Smooth muscle cell (in vitro differentiated cells): ENCODE data around the gene CSTB. TPM values are rescaled to one million over a fixed set of nuclear protein-coding genes. Genes with fewer than 3 reads are reported as not detected.

ENCODE experiments used
- DNase-seq: peaks from one replicate; lab custom pipeline; 2025; ENCODE audit not compliant: unreplicated experiment; lab: John Stamatoyannopoulos, UW
- H2AFZ ChIP-seq: fragments of 200-600 bp; sonication (generic); 2 replicates; pipeline ENCODE4 v1.6.0; 2016; ENCODE audit warnings: antibody characterized with exemption, low read depth, mild to moderate bottlenecking
- H3F3A ChIP-seq: fragments of 200-600 bp; sonication (generic); 2 replicates; pipeline ENCODE4 v1.6.0; 2017; ENCODE audit warnings: antibody characterized with exemption, low read depth
- H3K27ac ChIP-seq: fragments of 200-600 bp; sonication (generic); 2 replicates; pipeline ENCODE4 v1.5.1; 2016; ENCODE audit warnings: low read depth, mild to moderate bottlenecking
- H3K27me3 ChIP-seq: fragments of 200-600 bp; sonication (generic); 2 replicates; pipeline ENCODE4 v1.6.1; 2016; ENCODE audit warnings: low read depth, mild to moderate bottlenecking
- H3K36me3 ChIP-seq: fragments of 200-600 bp; sonication (generic); 2 replicates; pipeline ENCODE4 v1.5.1; 2016; ENCODE audit warnings: low read depth
- H3K4me1 ChIP-seq: fragments of 200-600 bp; sonication (generic); 2 replicates; pipeline ENCODE4 v1.5.1; 2016; ENCODE audit warnings: low read depth
- H3K4me2 ChIP-seq: fragments of 200-600 bp; sonication (generic); 2 replicates; pipeline ENCODE4 v1.6.0; 2016; ENCODE audit warnings: mild to moderate bottlenecking
- H3K4me3 ChIP-seq: fragments of 200-600 bp; sonication (generic); 2 replicates; pipeline ENCODE4 v1.5.1; 2016; ENCODE audit warnings: mild to moderate bottlenecking
- H3K79me2 ChIP-seq: fragments of 200-600 bp; sonication (generic); 2 replicates; pipeline ENCODE4 v1.6.0; 2016; ENCODE audit warnings: low read depth, mild to moderate bottlenecking
- H3K9ac ChIP-seq: fragments of 200-600 bp; sonication (generic); 2 replicates; pipeline ENCODE4 v1.6.0; 2016; ENCODE audit warnings: low read depth
- H3K9me3 ChIP-seq: fragments of 200-600 bp; sonication (generic); replicated peaks from 2 replicates; pipeline ENCODE4 v1.5.1; 2016; ENCODE audit warnings: low read depth
- H4K20me1 ChIP-seq: fragments of 200-600 bp; sonication (generic); 2 replicates; pipeline ENCODE4 v1.6.0; 2016; ENCODE audit warnings: low read depth
- WGBS: methylation state at CpG from one replicate; pipeline ENCODE4 v1.1.7; 2016; ENCODE audit warnings: low lambda C conversion rate; 5-methylcytosine and 5-hydroxymethylcytosine counted together
- polyA plus RNA-seq: library from polyadenylated mRNA; unstranded; fragments of >200 nt; fragmentation: Nextera tagmentation; extraction: Ambion mirVana; gene quantifications from 2 replicates; pipeline ENCODE4 v1.2.1, GENCODE V29; 2016
- total RNA-seq: library from RNA; depleted of rRNA; stranded (reverse); fragments of >200 nt; gene quantifications from 2 replicates; pipeline ENCODE4 v1.2.3, GENCODE V29; 2014
- TF ChIP-seq, protein P1 (sequence below): fragments of 200-600 bp; sonication (generic); IDR thresholded peaks from 2 replicates; pipeline ENCODE4 v1.5.1; 2017; ENCODE audit warnings: borderline replicate concordance, mild to moderate bottlenecking, antibody characterized with exemption; ENCODE audit not compliant: insufficient read depth, poor library complexity, severe bottlenecking

Gene CSTB
- total and polyA plus RNA-seq, 2 experiments from 2014 or later, result 29.9 to 74.0 TPM

DNA sequence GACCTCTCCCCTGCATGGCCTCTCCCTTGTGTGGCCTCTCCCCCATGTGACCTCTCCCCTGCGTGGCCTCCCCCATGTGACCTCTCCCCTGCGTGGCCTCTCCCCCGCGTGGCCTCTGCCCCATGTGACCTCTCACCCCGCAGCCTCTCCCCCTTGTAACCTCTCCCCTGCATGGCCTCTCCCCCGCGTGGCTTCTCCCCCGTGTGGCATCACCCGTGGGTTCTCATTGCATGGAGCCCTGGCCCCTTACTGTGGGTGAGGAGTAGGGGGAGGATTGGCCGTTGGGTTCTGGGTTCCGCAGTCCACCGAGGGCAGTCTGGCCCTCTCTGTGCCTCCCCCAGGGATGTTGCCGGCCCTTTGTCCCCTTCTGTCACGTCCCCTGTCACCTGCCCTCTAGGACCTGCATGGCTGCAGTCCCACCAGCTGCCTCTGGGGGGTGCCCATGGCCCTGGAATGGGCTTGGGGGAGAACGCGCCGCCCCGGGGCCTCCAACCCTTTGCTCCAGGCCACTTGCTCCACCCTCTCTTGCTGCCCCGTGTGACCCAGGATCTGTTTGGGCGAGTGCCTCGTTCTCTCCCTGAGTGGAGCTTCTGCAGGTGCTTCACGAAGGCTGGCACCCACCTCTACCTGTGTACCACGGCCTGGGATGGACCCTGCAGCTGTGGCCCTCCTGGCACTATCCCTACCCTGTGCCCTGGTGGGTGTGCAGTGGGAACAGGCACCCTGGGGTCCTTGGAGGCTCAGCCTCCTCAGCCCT, 34.6 kb upstream of the CSTB start:
- Histone ChIP-seq H3K4me2 (no peak overlapping the region), H3K79me2 (no peaks in the 10 kb centered on the region), H3K4me1 (no peaks in the 10 kb centered on the region), H3K27ac (no peak overlapping the region), H3K9ac (no peak overlapping the region), H4K20me1 (no peaks in the 10 kb centered on the region), H2AFZ (no peak overlapping the region), H3K27me3 (no peaks in the 10 kb centered on the region), H3K36me3 (no peaks in the 10 kb centered on the region), H3K9me3 (no peaks in the 10 kb centered on the region), H3K4me3 (no peak overlapping the region), H3F3A (no peaks in the 10 kb centered on the region)
- WGBS, result 34% methylated on average over 18 of the region's 23 CpGs
- TF ChIP-seq, protein P1, sequence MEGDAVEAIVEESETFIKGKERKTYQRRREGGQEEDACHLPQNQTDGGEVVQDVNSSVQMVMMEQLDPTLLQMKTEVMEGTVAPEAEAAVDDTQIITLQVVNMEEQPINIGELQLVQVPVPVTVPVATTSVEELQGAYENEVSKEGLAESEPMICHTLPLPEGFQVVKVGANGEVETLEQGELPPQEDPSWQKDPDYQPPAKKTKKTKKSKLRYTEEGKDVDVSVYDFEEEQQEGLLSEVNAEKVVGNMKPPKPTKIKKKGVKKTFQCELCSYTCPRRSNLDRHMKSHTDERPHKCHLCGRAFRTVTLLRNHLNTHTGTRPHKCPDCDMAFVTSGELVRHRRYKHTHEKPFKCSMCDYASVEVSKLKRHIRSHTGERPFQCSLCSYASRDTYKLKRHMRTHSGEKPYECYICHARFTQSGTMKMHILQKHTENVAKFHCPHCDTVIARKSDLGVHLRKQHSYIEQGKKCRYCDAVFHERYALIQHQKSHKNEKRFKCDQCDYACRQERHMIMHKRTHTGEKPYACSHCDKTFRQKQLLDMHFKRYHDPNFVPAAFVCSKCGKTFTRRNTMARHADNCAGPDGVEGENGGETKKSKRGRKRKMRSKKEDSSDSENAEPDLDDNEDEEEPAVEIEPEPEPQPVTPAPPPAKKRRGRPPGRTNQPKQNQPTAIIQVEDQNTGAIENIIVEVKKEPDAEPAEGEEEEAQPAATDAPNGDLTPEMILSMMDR, result peak; percentile 88
- peak; percentile 43 for DNase-seq

GRCh38 chr21:43809853-43810504, 33.9 kb upstream of the CSTB start:
- H3K36me3 ChIP-seq, result no peaks in the 10 kb centered on the region
- WGBS, result 89% methylated on average over 16 of the region's 26 CpGs
- H3K4me2 ChIP-seq, result no peak overlapping the region
- TF ChIP-seq, protein P1, result no peak
- no peak for DNase-seq
- no peak overlapping the region for H3K27ac ChIP-seq
- H3K27me3 ChIP-seq, result no peaks in the 10 kb centered on the region
- H2AFZ ChIP-seq, result no peak overlapping the region
- no peaks in the 10 kb centered on the region for H3F3A ChIP-seq
- H4K20me1 ChIP-seq, result no peaks in the 10 kb centered on the region
- H3K9me3 ChIP-seq, result no peaks in the 10 kb centered on the region
- H3K4me3 ChIP-seq, result no peak overlapping the region
- no peak overlapping the region for H3K9ac ChIP-seq
- H3K79me2 ChIP-seq, result no peaks in the 10 kb centered on the region
- no peaks in the 10 kb centered on the region for H3K4me1 ChIP-seq

DNA sequence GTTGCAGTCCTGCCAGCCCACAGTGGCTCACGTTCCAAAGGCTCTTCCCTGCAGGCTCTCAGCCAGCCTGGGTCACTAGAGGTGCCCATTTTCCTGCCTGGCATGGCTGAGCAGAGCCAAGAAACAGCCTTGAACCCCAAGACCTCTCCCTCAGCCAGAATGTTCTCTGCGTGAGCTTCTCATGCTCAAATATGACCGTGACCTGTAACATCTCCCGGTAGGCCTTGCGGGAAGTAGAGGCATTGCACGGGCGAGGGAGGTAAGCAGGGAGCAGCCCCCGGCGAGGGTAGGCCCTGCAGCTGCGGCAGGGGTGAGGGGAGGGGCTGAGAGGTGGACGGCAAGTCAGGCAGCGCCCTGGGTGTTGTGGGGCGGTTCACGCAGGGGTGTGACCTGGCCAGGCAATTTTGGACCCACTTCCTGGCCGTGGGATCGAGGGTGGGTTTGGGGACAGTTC, 33.3 kb upstream of the CSTB start:
- no peaks in the 10 kb centered on the region for H3K9me3 ChIP-seq
- H3K27ac ChIP-seq, result no peak overlapping the region
- DNase-seq, result no peak
- H4K20me1 ChIP-seq, result no peaks in the 10 kb centered on the region
- no peaks in the 10 kb centered on the region for H3K79me2 ChIP-seq
- no peak overlapping the region for H3K4me2 ChIP-seq
- no peaks in the 10 kb centered on the region for H3K36me3 ChIP-seq
- H3F3A ChIP-seq, result no peaks in the 10 kb centered on the region
- H3K4me3 ChIP-seq, result no peak overlapping the region
- H3K9ac ChIP-seq, result no peak overlapping the region
- TF ChIP-seq, protein P1, result no peak
- H3K4me1 ChIP-seq, result no peaks in the 10 kb centered on the region
- no peaks in the 10 kb centered on the region for H3K27me3 ChIP-seq
- 83% methylated on average over 15 of the region's 16 CpGs for WGBS
- no peak overlapping the region for H2AFZ ChIP-seq

DNA sequence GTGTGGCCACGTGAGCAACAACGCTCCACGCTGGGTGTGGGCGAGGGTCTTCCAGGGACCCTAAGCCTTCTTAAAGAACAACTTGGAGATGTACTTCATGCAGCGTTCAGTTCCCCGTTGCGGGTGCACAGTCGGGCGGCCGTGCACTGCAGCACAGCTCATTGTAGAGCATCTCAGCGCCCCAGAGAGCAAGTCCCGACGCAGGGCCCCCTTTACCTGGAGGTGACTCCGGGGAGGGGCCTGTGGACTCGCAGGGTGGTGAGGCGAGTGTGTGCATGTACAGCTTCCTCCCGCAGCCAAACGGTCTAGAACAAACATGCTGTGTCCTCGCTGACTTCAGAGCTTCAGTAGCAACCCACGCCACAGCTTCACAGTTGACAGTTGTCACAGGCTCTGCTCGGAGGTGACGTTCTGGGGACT, 32.7 kb upstream of the CSTB start:
- Histone ChIP-seq H3K79me2 (no peaks in the 10 kb centered on the region), H3K36me3 (no peaks in the 10 kb centered on the region), H3K4me2 (no peak overlapping the region), H3K4me1 (no peaks in the 10 kb centered on the region), H3K9ac (no peak overlapping the region), H4K20me1 (no peaks in the 10 kb centered on the region), H3K27me3 (no peaks in the 10 kb centered on the region), H3K4me3 (no peak overlapping the region), H3K9me3 (no peaks in the 10 kb centered on the region), H3K27ac (no peak overlapping the region), H2AFZ (no peak overlapping the region), H3F3A (no peaks in the 10 kb centered on the region)
- TF ChIP-seq, protein P1, result no peak
- DNase-seq, result no peak
- 90% methylated on average over 22 of the region's 22 CpGs for WGBS
